ENCODE measurements around the gene KLK12.

Gene KLK12

GRCh38 chr19:50979758-50980157 lies 55.0 kb downstream of the KLK12 start:
- no peak for DNase-seq

Data from amniotic stem cell (primary cell).